NCI-H82 treated with DMSO at 0.1 percent for 48 hours (cell line): ENCODE data around the gene KRT86.

Experiments
- DNase-seq: peaks from one replicate; lab custom pipeline; 2025; ENCODE audit not compliant: unreplicated experiment; lab: John Stamatoyannopoulos, UW

KRT86 gene

DNA sequence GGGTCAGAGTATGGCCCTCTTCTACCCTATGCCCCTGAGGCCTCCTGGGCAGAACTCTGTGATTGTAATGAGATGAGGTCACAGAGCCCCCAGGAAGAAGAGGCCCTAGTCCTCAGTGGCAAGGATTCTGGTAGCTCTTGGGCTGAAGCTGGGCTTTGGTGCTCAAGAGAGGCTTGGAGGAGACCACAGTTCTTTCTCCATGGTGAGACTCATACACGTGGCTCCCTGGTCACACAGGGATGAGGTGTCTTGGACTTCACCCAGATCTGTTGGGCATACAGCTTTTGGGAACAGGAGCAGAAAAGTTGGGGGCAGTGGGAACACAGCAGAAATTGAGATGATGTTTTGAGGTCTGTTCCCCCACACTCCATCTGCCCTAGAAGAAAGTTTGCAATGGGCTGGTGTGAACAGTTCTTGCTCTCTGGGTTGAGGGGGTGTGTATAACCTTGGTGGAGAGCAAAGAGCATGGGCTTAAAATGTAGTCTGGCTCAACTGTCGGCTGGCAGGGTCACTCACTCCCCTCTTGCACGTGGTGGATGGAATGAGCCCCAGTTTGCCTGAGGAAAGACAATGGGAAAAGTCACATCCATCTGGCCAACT lies at the start of gene KRT86:
KRT86 (plus strand) TSS at position 125 of the 600 bp plus-strand sequence. CDS start 27,272 bp downstream, outside the sequence.
- no peak for DNase-seq

DNA sequence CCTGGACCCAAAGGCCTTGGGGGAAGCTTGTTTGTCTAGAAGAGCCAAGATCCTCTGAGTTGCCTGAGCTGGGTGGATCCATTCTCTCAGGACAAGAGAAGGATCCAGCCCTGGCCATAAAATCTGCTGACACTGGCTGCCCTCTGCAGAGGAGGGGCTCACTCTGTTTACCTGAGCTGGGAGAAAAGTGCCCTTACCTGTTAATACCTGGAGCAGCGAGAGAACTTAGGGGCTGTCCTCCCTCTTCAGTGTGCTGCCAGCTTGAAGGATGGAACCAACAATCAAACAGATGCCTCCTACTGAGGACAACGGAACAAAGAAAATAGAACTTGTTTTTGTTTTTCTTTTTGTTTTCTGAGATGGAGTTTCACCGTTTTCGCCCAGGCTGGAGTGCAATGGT lies 48.7 kb upstream of the KRT86 start:
- no peak for DNase-seq

DNA sequence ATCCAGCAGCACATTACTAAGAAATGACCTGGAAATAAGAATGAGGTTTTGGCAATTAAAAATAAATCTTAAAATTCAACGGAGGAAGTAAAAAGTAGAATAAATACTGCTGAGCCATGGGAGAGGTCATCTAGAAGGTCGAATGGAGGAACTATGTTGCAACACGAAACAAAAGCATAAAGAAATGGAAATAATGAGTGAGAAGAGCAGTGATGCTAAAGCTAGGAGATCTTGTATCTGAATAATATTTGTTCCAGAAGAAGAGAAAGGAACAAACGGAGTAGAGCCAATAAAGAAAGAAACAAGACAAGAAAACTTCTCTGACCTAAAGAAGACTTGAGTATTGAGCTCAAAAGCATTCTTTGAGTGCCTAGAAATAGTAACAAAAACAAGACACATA lies 48.0 kb upstream of the KRT86 start:
- DNase-seq: no peak

DNA sequence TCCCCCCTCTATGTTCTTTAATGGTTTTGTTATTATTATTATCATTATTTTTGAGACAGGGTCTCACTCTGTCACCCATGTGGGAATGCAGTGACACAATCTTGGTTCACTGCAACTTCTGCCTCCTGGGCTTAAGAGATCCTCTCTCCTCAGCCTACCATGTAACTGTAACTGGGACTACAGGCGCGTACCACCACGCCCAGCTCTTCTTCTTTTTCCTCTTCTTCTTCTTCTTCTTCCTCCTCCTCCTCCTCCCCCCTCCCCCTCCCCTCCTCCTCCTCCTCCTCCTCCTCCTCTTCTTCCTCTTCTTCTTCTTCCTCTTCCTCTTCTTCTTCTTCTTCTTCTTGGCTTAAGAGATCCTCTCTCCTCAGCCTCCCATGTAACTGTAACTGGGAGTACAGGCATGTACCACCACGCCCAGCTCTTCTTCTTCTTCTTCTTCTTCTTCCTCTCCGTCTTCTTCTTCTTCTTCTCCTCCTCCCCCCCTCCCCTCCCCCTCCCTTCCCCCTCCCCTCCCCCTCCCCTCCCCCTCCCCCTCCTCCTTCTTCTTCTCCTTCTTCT lies 46.8 kb upstream of the KRT86 start:
- no peak for DNase-seq

DNA sequence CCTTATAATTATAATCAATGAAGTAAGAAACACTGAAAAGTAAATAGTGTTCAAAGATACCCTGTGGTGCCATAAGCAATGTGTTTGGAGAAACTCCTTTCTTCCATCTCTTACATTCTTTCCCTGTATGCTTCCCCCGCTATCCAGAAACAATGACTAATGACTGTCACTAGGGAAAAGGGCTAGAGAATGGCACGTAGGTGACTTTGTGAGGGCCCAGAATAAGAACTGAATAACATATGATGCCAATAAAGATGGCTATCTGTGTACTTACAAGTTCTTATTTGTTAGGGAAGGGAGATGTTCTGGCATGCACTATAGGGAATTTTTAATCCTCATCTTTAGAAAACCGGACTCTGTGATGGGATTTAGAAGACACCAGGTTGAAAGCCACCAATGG lies 46.1 kb upstream of the KRT86 start:
- DNase-seq: no peak

DNA sequence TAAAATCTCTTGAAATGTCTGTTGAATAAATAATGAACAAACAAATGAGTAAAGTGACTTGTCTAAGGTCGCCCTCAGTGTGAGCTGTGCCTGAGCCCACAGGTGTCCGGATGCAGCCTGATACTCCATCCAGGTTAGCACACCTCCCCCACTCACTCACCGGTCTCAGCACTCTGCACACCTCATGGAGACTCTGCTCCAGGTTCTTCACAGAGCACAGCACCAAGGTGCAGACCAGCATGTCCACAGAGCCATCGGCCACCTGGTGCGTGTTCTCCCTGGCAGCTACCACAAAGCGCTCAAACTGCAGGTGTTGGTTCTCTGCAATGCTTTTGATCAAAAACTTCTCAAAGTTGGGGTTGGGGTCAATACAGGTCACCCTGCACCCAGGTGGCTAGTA lies 45.5 kb upstream of the KRT86 start:
- DNase-seq: no peak

DNA sequence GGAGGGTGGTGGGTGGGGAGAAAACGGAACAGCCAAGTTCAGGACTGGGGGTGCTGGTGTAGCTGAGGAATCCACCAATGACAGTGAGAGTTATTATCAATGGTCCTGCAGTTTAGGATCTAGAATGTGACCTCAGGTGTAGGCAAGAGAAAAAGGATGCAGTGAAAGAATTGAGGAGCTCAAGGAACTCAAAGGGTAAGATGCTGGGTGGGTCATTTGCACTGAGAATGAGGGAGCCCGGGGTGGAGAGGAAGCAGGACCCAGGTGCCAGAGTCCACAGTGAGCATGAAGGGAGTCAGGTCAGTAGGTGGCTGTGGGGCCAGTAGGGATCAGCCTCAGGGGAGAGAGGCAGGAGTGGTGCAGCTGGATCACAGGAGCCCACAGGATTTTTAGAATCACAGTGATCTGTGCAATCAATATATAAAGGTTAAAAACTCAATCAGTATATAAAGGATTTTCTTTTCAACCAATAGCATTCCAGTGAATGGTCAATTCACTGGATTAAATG lies 44.6 kb upstream of the KRT86 start:
- DNase-seq: no peak

DNA sequence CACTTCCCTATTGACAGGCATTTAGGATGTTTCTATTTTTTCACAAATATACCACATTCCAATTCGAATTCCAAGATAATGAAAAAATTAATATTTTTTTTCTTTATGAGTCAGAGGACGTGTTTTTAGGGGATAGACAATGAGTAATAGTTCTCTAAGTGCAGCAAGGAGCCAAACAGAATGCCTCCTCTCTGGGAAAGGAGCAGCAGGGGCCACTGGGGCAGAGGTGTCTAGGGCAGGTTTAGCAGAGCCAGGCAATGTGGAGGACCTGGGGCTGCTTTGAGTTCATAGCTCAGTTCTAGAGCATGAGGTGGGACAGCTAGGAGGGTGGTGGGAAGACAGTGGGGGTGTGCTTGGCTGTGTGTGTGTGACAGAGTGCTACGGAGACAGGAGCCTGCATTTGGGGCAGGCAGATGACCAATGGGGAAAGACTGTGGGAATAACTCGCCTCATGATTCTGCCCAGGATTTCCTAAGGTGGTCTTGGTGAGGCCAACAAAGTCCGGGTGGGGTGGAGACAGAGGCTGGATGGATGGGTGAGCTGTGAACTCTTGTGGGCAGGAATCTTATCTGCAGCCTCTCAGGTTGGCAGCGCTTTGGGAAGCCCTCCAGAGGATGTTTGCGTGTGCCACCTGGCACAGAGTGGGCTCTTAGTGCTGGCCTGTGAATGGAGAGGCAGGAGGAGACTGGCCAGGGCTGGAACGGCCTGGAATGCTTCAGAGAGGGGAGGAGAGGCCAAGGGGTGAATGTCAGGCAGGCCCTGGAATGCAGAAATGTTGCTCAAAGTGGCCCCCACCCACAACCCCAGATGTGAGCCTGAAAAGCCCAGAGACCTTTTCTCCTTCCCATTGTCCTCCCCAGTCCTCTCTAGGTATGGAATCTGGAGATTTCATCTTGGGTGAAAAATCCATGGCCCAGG lies 43.8 kb upstream of the KRT86 start:
- no peak for DNase-seq

DNA sequence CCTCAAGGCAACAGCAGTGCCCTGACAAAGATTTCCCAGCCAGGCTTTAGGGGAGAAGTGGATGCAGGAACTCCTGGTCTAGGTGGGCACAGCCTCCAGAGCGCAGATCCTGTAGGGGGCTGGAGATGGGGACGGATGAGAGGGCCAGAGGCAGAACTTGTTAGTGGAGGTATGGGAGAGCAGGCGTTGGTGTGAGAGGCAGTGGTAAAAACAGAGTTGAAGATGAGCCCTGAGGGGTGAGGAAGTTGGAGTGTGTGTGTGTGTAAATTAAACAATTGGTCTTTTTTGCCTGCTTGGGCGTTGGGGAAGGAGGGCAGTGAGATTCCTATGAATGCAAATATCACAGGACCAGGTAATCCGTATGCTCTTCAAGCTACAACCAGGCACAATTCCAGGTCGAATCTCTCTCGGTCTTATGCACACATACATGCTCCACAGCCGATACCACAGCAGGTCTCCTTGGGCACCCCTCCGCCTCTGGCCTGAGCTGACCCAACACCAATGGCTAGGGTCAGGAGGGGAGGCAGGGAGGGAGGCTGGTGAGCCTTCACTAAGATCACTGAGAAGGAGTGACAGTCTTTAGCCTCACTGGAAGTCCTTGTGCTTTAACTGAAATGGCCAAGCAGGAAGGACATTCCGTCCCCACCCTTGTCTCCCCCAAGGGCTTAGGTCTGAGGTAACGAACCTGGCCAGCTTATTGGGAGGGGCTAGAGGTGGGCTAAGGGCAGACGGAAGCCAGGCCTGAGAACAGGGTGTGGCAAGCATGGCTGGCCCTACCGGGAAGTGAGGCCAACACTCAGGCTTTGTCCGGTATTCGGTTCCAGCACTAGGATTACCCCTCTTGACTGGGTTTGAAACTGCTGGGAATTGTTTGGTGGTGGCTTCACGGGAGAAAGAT lies 42.9 kb upstream of the KRT86 start:
- no peak for DNase-seq

DNA sequence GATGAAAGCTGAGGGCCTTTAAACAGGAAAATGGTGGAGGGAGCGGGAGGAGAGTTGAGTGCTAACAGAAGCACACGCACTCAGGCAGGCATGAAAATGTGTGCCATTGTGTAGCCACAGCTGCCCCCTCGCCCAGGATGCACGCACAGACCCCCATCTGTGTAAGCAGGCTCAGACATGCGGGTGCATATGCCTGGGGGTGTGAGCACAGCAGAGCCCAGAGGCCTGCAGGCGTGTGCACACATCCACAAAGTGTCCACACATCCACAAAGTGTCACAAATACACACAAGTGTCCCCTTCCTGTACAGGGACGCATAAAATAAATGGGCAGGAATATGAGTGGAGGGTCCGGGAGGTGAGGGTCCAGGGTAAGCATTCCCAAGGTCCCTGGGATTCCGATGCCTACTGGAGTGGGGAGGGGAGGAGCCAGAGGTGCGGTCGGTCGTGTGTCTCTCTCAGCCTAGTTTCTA lies 42.2 kb upstream of the KRT86 start:
- no peak for DNase-seq

DNA sequence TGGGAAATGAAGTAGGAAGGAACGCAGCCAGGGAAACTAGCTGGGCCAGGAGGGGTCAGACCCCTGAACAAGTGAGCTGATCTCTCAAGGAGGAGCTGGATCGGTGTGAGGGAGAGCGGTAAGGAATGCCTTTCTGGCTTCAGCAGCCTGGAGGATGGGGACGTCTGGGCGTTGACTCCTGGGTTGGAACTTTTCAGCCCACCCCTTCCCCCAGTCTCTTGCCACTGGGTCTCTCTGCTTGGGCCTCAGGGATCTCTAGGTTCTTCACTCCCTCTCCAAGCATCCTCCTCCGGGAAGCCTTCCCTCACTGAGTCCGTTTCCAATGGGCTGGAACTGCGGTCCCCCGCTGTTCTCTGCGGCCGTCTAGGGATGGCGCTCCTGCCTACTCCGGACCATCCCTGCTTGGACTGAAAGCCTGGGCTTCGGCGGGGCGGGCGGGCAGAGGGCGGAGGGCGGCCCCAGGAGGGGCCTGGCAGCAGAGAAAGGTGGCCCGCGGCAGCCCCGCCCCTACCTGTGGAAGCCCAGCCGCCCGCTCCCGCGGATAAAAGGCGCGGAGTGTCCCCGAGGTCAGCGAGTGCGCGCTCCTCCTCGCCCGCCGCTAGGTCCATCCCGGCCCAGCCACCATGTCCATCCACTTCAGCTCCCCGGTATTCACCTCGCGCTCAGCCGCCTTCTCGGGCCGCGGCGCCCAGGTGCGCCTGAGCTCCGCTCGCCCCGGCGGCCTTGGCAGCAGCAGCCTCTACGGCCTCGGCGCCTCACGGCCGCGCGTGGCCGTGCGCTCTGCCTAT lies 41.6 kb upstream of the KRT86 start, which contains the start of gene KRT7:
KRT7 (plus strand) TSS at position 570 of the 788 bp plus-strand sequence; CDS start at position 624, 54 bp downstream.
- DNase-seq: no peak

DNA sequence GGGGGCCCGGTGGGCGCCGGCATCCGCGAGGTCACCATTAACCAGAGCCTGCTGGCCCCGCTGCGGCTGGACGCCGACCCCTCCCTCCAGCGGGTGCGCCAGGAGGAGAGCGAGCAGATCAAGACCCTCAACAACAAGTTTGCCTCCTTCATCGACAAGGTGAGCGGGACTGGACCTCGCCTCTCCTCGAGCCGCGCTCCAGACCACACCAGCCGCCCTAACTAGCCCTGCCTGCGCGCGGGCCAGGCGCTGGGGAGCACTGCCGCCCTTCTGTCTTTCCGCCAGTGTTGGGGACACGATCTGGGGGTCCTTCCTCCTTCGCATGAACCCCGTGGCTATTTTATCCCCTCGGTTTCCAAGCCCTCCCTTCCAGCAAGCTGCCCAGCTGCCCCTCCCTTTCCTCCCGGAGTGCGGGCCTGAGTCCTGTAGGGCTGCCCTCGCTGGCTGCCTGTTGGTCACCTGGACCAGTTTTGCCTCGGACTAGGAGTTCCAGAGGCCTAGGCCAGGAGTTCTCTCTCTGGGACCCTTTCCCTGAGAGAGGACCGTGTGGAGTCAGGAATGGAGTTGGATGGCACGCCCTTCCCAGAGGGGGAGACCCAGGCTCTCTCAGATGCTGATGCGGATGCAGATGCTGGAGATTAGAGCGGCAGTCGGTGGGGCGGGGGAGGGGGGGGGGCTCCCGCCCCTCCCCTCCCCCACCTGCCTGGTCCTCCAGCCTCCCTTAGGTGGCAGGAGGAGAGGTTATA lies 40.8 kb upstream of the KRT86 start:
- DNase-seq: no peak

DNA sequence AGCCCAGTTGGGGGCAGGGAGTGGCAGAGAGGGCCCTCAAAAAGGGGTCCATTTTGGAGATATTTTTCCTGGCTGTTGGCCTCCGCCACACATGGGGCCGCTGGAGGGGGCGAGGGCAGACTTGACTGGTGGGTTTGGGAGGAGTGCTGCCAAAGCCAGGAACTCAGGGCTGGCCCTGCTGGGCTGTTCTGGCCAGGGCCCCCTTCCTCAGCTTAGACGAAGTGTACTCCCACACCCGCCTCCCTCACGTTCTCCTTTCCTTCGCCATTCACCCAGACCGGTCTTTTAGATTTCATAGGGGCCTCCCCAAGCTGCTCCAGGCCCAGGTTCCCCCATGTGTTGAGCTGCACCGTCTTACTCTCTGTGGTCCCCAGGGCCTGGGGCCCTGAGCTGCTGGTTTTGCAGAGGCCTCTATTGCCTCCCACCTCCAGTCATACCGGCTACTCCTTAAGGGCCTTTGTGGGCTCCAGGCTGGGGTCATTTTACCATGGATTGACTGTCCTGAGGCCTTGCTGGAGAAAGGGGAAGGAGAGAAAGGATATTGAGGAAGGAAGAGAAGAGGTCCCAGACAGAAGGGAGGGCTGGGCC lies 40.1 kb upstream of the KRT86 start:
- no peak for DNase-seq

DNA sequence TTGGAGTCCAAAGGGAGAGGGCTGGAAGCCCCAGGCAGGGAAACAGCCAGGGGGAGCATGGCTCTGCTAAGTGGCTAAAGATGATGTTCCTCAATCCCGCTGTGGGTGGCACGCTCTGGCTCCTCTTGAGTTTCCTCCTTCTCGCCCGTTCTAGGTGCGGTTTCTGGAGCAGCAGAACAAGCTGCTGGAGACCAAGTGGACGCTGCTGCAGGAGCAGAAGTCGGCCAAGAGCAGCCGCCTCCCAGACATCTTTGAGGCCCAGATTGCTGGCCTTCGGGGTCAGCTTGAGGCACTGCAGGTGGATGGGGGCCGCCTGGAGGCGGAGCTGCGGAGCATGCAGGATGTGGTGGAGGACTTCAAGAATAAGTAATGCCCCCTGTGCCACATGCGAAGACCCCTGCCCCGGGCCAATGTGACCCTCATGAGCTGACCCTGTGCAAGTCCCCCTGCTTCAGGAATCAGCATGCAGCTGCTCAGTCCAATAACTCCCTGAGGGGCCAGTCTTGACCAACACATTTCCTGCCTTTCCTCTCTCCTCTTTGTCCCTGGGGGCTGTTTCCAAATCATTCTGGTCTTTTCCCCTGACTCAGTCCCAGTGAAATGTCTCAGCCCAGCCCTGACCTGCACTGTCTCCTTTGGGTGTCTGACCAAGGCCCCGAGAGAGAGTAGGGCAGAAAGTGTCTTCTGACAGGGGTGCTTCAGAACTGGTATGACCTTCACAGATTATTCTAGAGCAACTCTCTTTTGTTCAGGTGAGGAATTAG lies 39.3 kb upstream of the KRT86 start:
- no peak for DNase-seq

DNA sequence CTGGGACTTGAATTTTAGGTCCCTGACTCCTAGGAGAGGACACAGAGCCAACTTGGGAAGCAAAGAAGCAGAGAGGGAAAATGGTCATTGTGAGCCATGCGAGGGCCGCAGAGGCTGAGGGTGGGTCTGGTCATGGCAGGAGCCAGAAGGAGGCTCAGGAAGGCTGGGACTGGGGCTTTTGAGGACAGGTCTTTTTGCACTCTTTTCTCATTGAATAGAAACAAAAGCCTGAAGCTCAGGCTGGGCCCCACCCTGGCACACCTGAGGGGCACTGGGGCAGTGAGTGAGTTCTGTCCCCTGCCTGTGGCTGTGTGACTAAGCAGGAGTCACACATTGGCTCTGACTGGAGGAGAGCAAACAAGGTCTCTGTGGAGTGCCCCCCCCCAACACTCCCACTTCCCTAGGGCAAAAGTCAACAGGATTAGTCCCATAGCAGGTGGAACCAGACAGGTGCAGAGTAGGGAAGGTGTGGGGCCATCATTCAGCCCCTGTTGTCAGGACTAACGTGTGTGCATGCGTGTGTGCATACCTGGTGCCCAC lies 38.6 kb upstream of the KRT86 start:
- DNase-seq: no peak

DNA sequence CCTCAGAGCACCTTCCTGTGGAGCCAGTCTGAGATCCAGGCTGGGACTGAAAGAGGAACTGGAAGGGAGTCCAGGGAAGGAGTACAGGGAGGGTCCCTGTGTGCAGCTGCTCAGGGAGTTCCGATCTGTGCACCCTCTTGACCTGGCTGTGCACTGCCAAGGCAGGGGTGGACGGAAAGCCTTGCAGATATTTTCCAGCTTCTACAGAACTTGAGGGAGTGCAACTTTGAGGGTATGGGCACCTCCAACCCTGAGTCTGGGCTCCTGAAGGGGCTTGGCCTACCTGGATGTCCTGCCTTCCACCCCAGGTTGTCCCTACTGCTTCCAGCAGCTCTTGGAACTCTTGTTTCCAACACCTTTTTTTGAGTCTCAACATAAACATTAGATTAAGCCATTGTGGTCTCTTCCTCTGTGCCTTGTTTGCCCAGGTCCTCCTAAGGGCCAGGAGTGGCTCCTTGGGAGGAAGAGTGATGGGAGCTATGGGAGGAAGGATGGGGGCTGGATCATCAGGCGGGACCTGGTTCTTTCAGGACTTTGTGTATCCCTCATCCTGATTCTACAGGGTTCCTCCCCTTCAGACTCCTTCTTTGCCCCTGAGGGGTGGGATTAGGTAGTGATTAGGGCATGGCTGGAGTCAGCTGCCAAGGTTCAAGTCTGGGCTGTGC lies 37.9 kb upstream of the KRT86 start:
- no peak for DNase-seq

DNA sequence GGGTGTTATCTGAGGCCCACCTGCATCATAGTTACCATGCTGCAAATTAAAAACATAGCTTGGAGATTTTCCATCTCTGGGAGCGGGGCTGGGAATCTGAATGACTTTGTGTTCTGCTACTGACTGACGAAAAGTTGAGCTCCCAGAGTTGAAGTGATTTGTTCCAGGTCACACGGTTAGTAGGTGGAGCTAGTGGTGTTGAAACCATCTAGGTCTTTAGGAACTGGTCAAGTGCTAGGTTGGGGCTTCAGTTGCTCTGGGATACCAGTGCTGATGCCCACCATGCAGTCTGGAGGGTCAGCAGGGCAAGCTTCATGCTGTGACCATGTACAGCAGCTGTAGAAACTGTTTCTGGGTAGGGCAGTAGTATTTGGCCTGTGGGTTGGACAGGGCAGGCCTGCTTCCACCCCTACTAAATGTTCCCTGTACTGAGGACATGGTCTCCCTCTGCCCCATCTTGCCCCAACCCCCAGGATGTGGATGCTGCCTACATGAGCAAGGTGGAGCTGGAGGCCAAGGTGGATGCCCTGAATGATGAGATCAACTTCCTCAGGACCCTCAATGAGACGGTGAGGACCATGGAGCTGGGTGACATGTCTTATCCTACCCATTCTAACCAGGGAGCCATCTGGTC lies 36.1 kb upstream of the KRT86 start:
- DNase-seq: no peak
